Liver (tissue), 3 donors: ENCODE data around the gene HIGD2B.

Experiments
- ATF3 ChIP-seq: IDR thresholded peaks from 2 replicates; pipeline ENCODE4 v1.6.1; 2016; ENCODE audit warnings: antibody characterized with exemption
- CTCF ChIP-seq: fragments of 150-350 bp; IDR thresholded peaks from 2 replicates; pipeline ENCODE4 v1.5.1; 2017; ENCODE audit warnings: improper control_type of control experiment, low read depth, low read length; ENCODE audit not compliant: missing input control
- GABPA ChIP-seq, 2 donors: IDR thresholded peaks in 1 of 2; conservative IDR thresholded peaks in 1 of 2; 2 replicates each; pipeline ENCODE4 v1.6.1; 2016; ENCODE audit warnings: antibody characterized with exemption in 2 of 2, mild to moderate bottlenecking in 1 of 2, moderate library complexity in 1 of 2
- JUND ChIP-seq, 2 donors: IDR thresholded peaks; 2 replicates each; pipeline ENCODE4 v1.6.1; 2016; ENCODE audit warnings: antibody characterized with exemption in 2 of 2
- RAD21 ChIP-seq, 2 donors: IDR thresholded peaks; 2 replicates each; pipeline ENCODE4 v1.6.1; 2016; ENCODE audit warnings: antibody characterized with exemption in 2 of 2, mild to moderate bottlenecking in 2 of 2
- REST ChIP-seq: IDR thresholded peaks from 2 replicates; pipeline ENCODE4 v1.6.1; 2016; ENCODE audit warnings: antibody characterized with exemption, mild to moderate bottlenecking
- SP1 ChIP-seq: IDR thresholded peaks from 2 replicates; pipeline ENCODE4 v1.6.1; 2018; ENCODE audit warnings: antibody characterized with exemption, mild to moderate bottlenecking
- TAF1 ChIP-seq: conservative IDR thresholded peaks from 2 replicates; pipeline ENCODE4 v1.6.1; 2016; ENCODE audit warnings: antibody characterized with exemption, mild to moderate bottlenecking
- ZBTB33 ChIP-seq: IDR thresholded peaks from 2 replicates; pipeline ENCODE4 v1.6.1; 2016; ENCODE audit warnings: antibody characterized with exemption
- donor health status: healthy.
- donor health status: healthy.

- TF ChIP-seq TAF1, result no peak
- TF ChIP-seq GABPA (IDR thresholded peaks at IDR 0.05 in 1 of 2, conservative IDR thresholded peaks at IDR 0.05 in 1 of 2), result no peak
- TF ChIP-seq JUND (IDR thresholded peaks at IDR 0.05), result no peak
- no peak for TF ChIP-seq ZBTB33
- TF ChIP-seq ATF3, result no peak
- no peak for TF ChIP-seq SP1
- no peak for TF ChIP-seq CTCF
- TF ChIP-seq RAD21 (IDR thresholded peaks at IDR 0.05), result no peak
- TF ChIP-seq REST, result no peak
These were observed 14.1 kb upstream of the HIGD2B start for GRCh38 chr15:72700076-72700475.
